Measurements from ENCODE around the gene SMIM21. TPM values are rescaled to one million over a fixed set of nuclear protein-coding genes. Genes with fewer than 3 reads are reported as not detected.

SMIM21 gene
- total RNA-seq, 1 experiment from 2014 or later, result not detected

DNA sequence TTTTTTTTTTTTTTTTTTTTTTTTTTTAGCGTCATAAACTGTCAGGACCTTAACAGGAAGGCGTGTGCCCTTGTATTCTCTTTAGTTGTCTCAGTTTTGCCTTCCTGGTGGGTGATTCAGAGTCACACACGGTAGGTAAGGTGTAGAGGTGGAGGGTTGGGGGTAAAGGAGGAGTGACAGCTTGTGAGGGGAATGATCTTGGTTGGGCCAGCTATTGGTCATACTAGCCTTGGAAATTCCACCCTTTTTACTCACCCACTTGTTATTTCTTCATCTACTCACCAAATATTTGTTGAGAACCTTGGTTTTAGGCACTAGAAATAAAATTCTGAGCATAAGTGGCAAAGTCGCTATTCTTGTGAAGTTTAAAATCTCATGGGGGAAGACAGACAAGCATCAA is 22.2 kb downstream of the SMIM21 start:
- no peaks in the 10 kb centered on the region for H3K36me3 Mint-ChIP-seq
- DNase-seq (ENCODE audit: low spot score), result no peak

DNA sequence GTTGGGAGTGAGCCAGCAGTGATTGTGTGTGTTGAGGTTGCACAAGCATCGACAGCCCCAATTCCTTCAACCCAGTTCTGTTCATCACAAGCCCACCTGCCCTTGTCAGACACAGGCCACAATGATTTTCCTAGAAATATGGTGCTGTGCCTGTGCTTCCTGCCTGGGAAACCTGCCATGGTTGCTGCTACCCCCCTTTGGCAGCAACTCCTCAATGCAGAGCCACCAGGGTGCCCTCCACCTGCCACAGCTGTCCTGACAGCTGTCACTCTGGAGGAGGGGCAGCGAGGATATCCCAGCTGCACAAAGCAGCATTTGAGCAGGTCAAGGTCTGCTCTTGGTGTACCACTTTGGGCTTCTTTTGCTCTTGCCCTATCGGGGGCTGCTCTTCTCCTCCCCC is 27.1 kb downstream of the SMIM21 start:
- ChIA-PET CTCF (no interaction called here), POLR2A (no interaction called here)
- no peak overlapping the region for H3K27ac Mint-ChIP-seq
- DNase-seq (ENCODE audit: low spot score), result no peak
- ATAC-seq, result no peak
- H3K4me3 Mint-ChIP-seq, result no peak overlapping the region
- H3K9me3 Mint-ChIP-seq, result no peaks in the 10 kb centered on the region
- H3K36me3 Mint-ChIP-seq, result no peaks in the 10 kb centered on the region
- H3K27me3 Mint-ChIP-seq (ENCODE audit: low read depth), result peaks cover 3% of the 10 kb centered on the region; the same call in 1 of the 2 replicates
- H3K4me1 Mint-ChIP-seq, result peaks cover 14% of the 10 kb centered on the region
- no peak for TF ChIP-seq SMAD3 (CRISPR knock-in tag; IDR thresholded peaks at IDR 0.05; ENCODE audit: borderline replicate concordance)
- TF ChIP-seq, protein P1, sequence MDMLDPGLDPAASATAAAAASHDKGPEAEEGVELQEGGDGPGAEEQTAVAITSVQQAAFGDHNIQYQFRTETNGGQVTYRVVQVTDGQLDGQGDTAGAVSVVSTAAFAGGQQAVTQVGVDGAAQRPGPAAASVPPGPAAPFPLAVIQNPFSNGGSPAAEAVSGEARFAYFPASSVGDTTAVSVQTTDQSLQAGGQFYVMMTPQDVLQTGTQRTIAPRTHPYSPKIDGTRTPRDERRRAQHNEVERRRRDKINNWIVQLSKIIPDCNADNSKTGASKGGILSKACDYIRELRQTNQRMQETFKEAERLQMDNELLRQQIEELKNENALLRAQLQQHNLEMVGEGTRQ (CRISPR knock-in tag; IDR thresholded peaks at IDR 0.05), result no peak
- TF ChIP-seq, protein P2, sequence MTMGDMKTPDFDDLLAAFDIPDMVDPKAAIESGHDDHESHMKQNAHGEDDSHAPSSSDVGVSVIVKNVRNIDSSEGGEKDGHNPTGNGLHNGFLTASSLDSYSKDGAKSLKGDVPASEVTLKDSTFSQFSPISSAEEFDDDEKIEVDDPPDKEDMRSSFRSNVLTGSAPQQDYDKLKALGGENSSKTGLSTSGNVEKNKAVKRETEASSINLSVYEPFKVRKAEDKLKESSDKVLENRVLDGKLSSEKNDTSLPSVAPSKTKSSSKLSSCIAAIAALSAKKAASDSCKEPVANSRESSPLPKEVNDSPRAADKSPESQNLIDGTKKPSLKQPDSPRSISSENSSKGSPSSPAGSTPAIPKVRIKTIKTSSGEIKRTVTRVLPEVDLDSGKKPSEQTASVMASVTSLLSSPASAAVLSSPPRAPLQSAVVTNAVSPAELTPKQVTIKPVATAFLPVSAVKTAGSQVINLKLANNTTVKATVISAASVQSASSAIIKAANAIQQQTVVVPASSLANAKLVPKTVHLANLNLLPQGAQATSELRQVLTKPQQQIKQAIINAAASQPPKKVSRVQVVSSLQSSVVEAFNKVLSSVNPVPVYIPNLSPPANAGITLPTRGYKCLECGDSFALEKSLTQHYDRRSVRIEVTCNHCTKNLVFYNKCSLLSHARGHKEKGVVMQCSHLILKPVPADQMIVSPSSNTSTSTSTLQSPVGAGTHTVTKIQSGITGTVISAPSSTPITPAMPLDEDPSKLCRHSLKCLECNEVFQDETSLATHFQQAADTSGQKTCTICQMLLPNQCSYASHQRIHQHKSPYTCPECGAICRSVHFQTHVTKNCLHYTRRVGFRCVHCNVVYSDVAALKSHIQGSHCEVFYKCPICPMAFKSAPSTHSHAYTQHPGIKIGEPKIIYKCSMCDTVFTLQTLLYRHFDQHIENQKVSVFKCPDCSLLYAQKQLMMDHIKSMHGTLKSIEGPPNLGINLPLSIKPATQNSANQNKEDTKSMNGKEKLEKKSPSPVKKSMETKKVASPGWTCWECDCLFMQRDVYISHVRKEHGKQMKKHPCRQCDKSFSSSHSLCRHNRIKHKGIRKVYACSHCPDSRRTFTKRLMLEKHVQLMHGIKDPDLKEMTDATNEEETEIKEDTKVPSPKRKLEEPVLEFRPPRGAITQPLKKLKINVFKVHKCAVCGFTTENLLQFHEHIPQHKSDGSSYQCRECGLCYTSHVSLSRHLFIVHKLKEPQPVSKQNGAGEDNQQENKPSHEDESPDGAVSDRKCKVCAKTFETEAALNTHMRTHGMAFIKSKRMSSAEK (CRISPR knock-in tag; IDR thresholded peaks at IDR 0.05; ENCODE audit: borderline replicate concordance), result no peak
- TF ChIP-seq, protein P3, sequence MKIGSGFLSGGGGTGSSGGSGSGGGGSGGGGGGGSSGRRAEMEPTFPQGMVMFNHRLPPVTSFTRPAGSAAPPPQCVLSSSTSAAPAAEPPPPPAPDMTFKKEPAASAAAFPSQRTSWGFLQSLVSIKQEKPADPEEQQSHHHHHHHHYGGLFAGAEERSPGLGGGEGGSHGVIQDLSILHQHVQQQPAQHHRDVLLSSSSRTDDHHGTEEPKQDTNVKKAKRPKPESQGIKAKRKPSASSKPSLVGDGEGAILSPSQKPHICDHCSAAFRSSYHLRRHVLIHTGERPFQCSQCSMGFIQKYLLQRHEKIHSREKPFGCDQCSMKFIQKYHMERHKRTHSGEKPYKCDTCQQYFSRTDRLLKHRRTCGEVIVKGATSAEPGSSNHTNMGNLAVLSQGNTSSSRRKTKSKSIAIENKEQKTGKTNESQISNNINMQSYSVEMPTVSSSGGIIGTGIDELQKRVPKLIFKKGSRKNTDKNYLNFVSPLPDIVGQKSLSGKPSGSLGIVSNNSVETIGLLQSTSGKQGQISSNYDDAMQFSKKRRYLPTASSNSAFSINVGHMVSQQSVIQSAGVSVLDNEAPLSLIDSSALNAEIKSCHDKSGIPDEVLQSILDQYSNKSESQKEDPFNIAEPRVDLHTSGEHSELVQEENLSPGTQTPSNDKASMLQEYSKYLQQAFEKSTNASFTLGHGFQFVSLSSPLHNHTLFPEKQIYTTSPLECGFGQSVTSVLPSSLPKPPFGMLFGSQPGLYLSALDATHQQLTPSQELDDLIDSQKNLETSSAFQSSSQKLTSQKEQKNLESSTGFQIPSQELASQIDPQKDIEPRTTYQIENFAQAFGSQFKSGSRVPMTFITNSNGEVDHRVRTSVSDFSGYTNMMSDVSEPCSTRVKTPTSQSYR (CRISPR knock-in tag; IDR thresholded peaks at IDR 0.05), result no peak
- no peak for TF ChIP-seq HMGA2 (CRISPR knock-in tag; IDR thresholded peaks at IDR 0.05)
- no peak for TF ChIP-seq CREB1 (CRISPR knock-in tag; IDR thresholded peaks at IDR 0.05)
- TF ChIP-seq, protein P4, sequence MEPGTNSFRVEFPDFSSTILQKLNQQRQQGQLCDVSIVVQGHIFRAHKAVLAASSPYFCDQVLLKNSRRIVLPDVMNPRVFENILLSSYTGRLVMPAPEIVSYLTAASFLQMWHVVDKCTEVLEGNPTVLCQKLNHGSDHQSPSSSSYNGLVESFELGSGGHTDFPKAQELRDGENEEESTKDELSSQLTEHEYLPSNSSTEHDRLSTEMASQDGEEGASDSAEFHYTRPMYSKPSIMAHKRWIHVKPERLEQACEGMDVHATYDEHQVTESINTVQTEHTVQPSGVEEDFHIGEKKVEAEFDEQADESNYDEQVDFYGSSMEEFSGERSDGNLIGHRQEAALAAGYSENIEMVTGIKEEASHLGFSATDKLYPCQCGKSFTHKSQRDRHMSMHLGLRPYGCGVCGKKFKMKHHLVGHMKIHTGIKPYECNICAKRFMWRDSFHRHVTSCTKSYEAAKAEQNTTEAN (CRISPR knock-in tag; IDR thresholded peaks at IDR 0.05), result no peak
- TF ChIP-seq, protein P5, sequence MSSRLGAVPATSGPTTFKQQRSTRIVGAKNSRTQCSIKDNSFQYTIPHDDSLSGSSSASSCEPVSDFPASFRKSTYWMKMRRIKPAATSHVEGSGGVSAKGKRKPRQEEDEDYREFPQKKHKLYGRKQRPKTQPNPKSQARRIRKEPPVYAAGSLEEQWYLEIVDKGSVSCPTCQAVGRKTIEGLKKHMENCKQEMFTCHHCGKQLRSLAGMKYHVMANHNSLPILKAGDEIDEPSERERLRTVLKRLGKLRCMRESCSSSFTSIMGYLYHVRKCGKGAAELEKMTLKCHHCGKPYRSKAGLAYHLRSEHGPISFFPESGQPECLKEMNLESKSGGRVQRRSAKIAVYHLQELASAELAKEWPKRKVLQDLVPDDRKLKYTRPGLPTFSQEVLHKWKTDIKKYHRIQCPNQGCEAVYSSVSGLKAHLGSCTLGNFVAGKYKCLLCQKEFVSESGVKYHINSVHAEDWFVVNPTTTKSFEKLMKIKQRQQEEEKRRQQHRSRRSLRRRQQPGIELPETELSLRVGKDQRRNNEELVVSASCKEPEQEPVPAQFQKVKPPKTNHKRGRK (CRISPR knock-in tag; IDR thresholded peaks at IDR 0.05; ENCODE audit: borderline replicate concordance), result no peak

More for the DNA sequence above, 22.2 kb downstream of the SMIM21 start:
- H3K27ac Mint-ChIP-seq, result no peak overlapping the region
- H3K4me1 Mint-ChIP-seq, result peaks cover 31% of the 10 kb centered on the region
- H3K9me3 Mint-ChIP-seq, result no peaks in the 10 kb centered on the region
- ChIA-PET POLR2A (interaction anchor here (0.7 kb wide), 1 partner anchor 90 kb away, joined by 3 read pairs; no protein-coding TSS in a partner anchor), CTCF (interaction anchor here (0.7 kb wide), 1 partner anchor 37 kb away, joined by 4 read pairs; no protein-coding TSS in a partner anchor)
- ATAC-seq, result no peak
- TF ChIP-seq HMGA2 (CRISPR knock-in tag; IDR thresholded peaks at IDR 0.05), result no peak
- TF ChIP-seq, protein P1 (CRISPR knock-in tag; IDR thresholded peaks at IDR 0.05), result no peak
- no peak for TF ChIP-seq ESRRA (CRISPR knock-in tag; IDR thresholded peaks at IDR 0.05; ENCODE audit: borderline replicate concordance)
- no peak for TF ChIP-seq OVOL2 (CRISPR knock-in tag; IDR thresholded peaks at IDR 0.05; ENCODE audit: borderline replicate concordance)
- TF ChIP-seq, protein P6, sequence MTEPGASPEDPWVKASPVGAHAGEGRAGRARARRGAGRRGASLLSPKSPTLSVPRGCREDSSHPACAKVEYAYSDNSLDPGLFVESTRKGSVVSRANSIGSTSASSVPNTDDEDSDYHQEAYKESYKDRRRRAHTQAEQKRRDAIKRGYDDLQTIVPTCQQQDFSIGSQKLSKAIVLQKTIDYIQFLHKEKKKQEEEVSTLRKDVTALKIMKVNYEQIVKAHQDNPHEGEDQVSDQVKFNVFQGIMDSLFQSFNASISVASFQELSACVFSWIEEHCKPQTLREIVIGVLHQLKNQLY (CRISPR knock-in tag; IDR thresholded peaks at IDR 0.05), result no peak
- TF ChIP-seq, protein P7, sequence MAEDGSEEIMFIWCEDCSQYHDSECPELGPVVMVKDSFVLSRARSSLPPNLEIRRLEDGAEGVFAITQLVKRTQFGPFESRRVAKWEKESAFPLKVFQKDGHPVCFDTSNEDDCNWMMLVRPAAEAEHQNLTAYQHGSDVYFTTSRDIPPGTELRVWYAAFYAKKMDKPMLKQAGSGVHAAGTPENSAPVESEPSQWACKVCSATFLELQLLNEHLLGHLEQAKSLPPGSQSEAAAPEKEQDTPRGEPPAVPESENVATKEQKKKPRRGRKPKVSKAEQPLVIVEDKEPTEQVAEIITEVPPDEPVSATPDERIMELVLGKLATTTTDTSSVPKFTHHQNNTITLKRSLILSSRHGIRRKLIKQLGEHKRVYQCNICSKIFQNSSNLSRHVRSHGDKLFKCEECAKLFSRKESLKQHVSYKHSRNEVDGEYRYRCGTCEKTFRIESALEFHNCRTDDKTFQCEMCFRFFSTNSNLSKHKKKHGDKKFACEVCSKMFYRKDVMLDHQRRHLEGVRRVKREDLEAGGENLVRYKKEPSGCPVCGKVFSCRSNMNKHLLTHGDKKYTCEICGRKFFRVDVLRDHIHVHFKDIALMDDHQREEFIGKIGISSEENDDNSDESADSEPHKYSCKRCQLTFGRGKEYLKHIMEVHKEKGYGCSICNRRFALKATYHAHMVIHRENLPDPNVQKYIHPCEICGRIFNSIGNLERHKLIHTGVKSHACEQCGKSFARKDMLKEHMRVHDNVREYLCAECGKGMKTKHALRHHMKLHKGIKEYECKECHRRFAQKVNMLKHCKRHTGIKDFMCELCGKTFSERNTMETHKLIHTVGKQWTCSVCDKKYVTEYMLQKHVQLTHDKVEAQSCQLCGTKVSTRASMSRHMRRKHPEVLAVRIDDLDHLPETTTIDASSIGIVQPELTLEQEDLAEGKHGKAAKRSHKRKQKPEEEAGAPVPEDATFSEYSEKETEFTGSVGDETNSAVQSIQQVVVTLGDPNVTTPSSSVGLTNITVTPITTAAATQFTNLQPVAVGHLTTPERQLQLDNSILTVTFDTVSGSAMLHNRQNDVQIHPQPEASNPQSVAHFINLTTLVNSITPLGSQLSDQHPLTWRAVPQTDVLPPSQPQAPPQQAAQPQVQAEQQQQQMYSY (CRISPR knock-in tag; IDR thresholded peaks at IDR 0.05), result no peak
- no peak for TF ChIP-seq ZNF138 (CRISPR knock-in tag; conservative IDR thresholded peaks at IDR 0.05)
- TF ChIP-seq RORB (CRISPR knock-in tag; IDR thresholded peaks at IDR 0.05), result no peak
- TF ChIP-seq, protein P8, sequence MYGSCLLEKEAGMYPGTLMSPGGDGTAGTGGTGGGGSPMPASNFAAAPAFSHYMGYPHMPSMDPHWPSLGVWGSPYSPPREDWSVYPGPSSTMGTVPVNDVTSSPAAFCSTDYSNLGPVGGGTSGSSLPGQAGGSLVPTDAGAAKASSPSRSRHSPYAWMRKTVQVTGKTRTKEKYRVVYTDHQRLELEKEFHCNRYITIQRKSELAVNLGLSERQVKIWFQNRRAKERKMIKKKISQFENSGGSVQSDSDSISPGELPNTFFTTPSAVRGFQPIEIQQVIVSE (CRISPR knock-in tag; IDR thresholded peaks at IDR 0.05; ENCODE audit: borderline replicate concordance), result no peak
- no peak for TF ChIP-seq ETV6 (CRISPR knock-in tag; IDR thresholded peaks at IDR 0.05)
- no peak overlapping the region for H3K4me3 Mint-ChIP-seq
- H3K27me3 Mint-ChIP-seq (ENCODE audit: low read depth), result peaks cover 22% of the 10 kb centered on the region
